H9 (cell line): Measurements from ENCODE around the gene TMEM201. TPM values are rescaled to one million over a fixed set of nuclear protein-coding genes. Genes with fewer than 3 reads are reported as not detected.

Source experiments
- DNase-seq: peaks from one replicate; pipeline ENCODE4 v3.0.0-alpha.2; 2017
- H2AFZ ChIP-seq: one replicate; pipeline ENCODE4 v1.6.1; 2013; ENCODE audit warnings: mild to moderate bottlenecking, low read length, control low read depth, moderate library complexity
- H2AK5ac ChIP-seq: 2 replicates; pipeline ENCODE4 v1.6.1; 2013; ENCODE audit warnings: low read length, control low read depth, mixed read lengths; ENCODE audit not compliant: insufficient read length
- H2BK120ac ChIP-seq: one replicate; pipeline ENCODE4 v1.6.1; 2013; ENCODE audit warnings: low read depth, mild to moderate bottlenecking, low read length, control low read depth, inconsistent platforms; ENCODE audit not compliant: poor library complexity, severe bottlenecking
- H2BK12ac ChIP-seq: 2 replicates; pipeline ENCODE4 v1.6.1; 2013; ENCODE audit warnings: low read length, control low read depth, mixed read lengths, low read depth; ENCODE audit not compliant: insufficient read length
- H2BK15ac ChIP-seq: 2 replicates; pipeline ENCODE4 v1.6.1; 2013; ENCODE audit warnings: low read depth, low read length, control low read depth
- H2BK20ac ChIP-seq: one replicate; pipeline ENCODE4 v1.6.1; 2013; ENCODE audit warnings: low read depth, mild to moderate bottlenecking, low read length, control low read depth, inconsistent platforms; ENCODE audit not compliant: poor library complexity, severe bottlenecking
- H2BK5ac ChIP-seq: 2 replicates; pipeline ENCODE4 v1.6.1; 2013; ENCODE audit warnings: low read length, control low read depth, mixed read lengths; ENCODE audit not compliant: insufficient read length
- H3K14ac ChIP-seq: 2 replicates; pipeline ENCODE4 v1.6.1; 2013; ENCODE audit warnings: low read length, control low read depth; ENCODE audit not compliant: insufficient read depth
- H3K18ac ChIP-seq: 2 replicates; pipeline ENCODE4 v1.6.1; 2013; ENCODE audit warnings: low read depth, mild to moderate bottlenecking, mixed read lengths, low read length, control low read depth; ENCODE audit not compliant: insufficient read length
- H3K23ac ChIP-seq: 2 replicates; pipeline ENCODE4 v1.6.1; 2013; ENCODE audit warnings: low read length, control low read depth, mixed read lengths, low read depth; ENCODE audit not compliant: insufficient read length
- H3K23me2 ChIP-seq: 2 replicates; pipeline ENCODE4 v1.6.1; 2013; ENCODE audit warnings: low read depth, mild to moderate bottlenecking, mixed read lengths, low read length, control low read depth; ENCODE audit not compliant: insufficient read length, poor library complexity, severe bottlenecking
- H3K27ac ChIP-seq: 2 replicates; pipeline ENCODE4 v1.5.1; 2013; ENCODE audit warnings: low read length, control low read depth, mixed read lengths, low read depth; ENCODE audit not compliant: insufficient read length
- H3K27me3 ChIP-seq: 2 replicates; pipeline ENCODE4 v1.6.1; 2013; ENCODE audit warnings: low read length, control low read depth, inconsistent platforms; ENCODE audit not compliant: insufficient read depth
- H3K4ac ChIP-seq: 2 replicates; pipeline ENCODE4 v1.6.1; 2013; ENCODE audit warnings: low read depth, mild to moderate bottlenecking, control low read depth, inconsistent platforms, low read length, moderate library complexity
- H3K4me1 ChIP-seq: 2 replicates; pipeline ENCODE4 v1.6.1; 2013; ENCODE audit warnings: low read length, control low read depth, inconsistent platforms; ENCODE audit not compliant: insufficient read depth
- H3K4me2 ChIP-seq: 2 replicates; pipeline ENCODE4 v1.6.1; 2013; ENCODE audit warnings: low read length, control low read depth, mixed read lengths; ENCODE audit not compliant: insufficient read length, insufficient read depth
- H3K56ac ChIP-seq: 2 replicates; pipeline ENCODE4 v1.6.1; 2013; ENCODE audit warnings: low read depth, mild to moderate bottlenecking, mixed read lengths, low read length, control low read depth; ENCODE audit not compliant: insufficient read length
- H3K79me1 ChIP-seq: 2 replicates; pipeline ENCODE4 v1.6.1; 2013; ENCODE audit warnings: low read depth, mild to moderate bottlenecking, moderate library complexity, low read length, control low read depth, inconsistent platforms; ENCODE audit not compliant: insufficient read depth, poor library complexity, severe bottlenecking
- H3K79me2 ChIP-seq: 2 replicates; pipeline ENCODE4 v1.6.1; 2013; ENCODE audit warnings: low read length, control low read depth, inconsistent platforms; ENCODE audit not compliant: insufficient read depth
- H3K9ac ChIP-seq: 2 replicates; pipeline ENCODE4 v1.6.1; 2013; ENCODE audit warnings: low read length, control low read depth, mixed read lengths; ENCODE audit not compliant: insufficient read length; ENCODE audit errors: extremely low read depth
- H3K9me3 ChIP-seq: one replicate; pipeline ENCODE4 v1.6.1; 2013; ENCODE audit warnings: low read depth, low read length, inconsistent platforms; ENCODE audit not compliant: control insufficient read depth
- H3T11ph ChIP-seq: one replicate; pipeline ENCODE4 v1.6.1; 2013; ENCODE audit warnings: mild to moderate bottlenecking, low read length, control low read depth, inconsistent platforms
- H4K20me1 ChIP-seq: one replicate; pipeline ENCODE4 v1.6.1; 2013; ENCODE audit not compliant: control insufficient read depth, insufficient read length, insufficient read depth
- H4K5ac ChIP-seq: 2 replicates; pipeline ENCODE4 v1.6.1; 2013; ENCODE audit warnings: low read depth, mild to moderate bottlenecking, mixed read lengths, low read length, control low read depth; ENCODE audit not compliant: insufficient read length
- H4K8ac ChIP-seq: replicated peaks from 2 replicates; pipeline ENCODE4 v1.6.1; 2013; ENCODE audit warnings: low read length, control low read depth, mixed read lengths, low read depth; ENCODE audit not compliant: insufficient read length
- H4K91ac ChIP-seq: 2 replicates; pipeline ENCODE4 v1.6.1; 2013; ENCODE audit warnings: low read depth, mild to moderate bottlenecking, moderate library complexity, mixed read lengths, low read length, control low read depth; ENCODE audit not compliant: insufficient read length
- H3K27ac Mint-ChIP-seq, 3 experiments: 2 replicates in 2 of 3; 3 replicates in 1 of 3; pipeline ENCODE4 v1.8.0; 2020 to 2021; ENCODE audit warnings: mixed read lengths in 3 of 3, mild to moderate bottlenecking in 1 of 3, moderate library complexity in 1 of 3
- H3K27me3 Mint-ChIP-seq: 2 replicates; pipeline ENCODE4 v1.8.0; 2021; ENCODE audit warnings: low read depth, mild to moderate bottlenecking, moderate library complexity, mixed read lengths
- H3K36me3 Mint-ChIP-seq, 3 experiments: 2 replicates in 2 of 3; 3 replicates in 1 of 3; pipeline ENCODE4 v1.8.0; 2020 to 2021; ENCODE audit warnings: low read depth in 3 of 3, mixed read lengths in 3 of 3; ENCODE audit not compliant: insufficient read depth in 1 of 3
- H3K4me1 Mint-ChIP-seq, 2 experiments: 2 replicates each; pipeline ENCODE4 v1.8.0; 2020; ENCODE audit warnings: mixed read lengths in 2 of 2
- H3K4me3 Mint-ChIP-seq, 2 experiments: 2 replicates in 1 of 2; 3 replicates in 1 of 2; pipeline ENCODE4 v1.8.0; 2020 to 2021; ENCODE audit warnings: mild to moderate bottlenecking in 2 of 2, mixed read lengths in 2 of 2, moderate library complexity in 1 of 2
- H3K9me3 Mint-ChIP-seq, 2 experiments: 2 replicates in 1 of 2; 3 replicates in 1 of 2; pipeline ENCODE4 v1.8.0; 2020; ENCODE audit warnings: mild to moderate bottlenecking in 2 of 2, mixed read lengths in 2 of 2, moderate library complexity in 1 of 2
- CTCF ChIP-seq: fragments of 200-600 bp; sonication (generic); conservative IDR thresholded peaks from 3 replicates; pipeline ENCODE4 v1.8.0; 2021; ENCODE audit warnings: antibody characterized with exemption, mild to moderate bottlenecking
- WGBS: extraction: QIAGEN DNeasy Blood & Tissue Kit; methylation state at CpG from one replicate; pipeline ENCODE4 v1.1.7; 2013; ENCODE audit warnings: missing lambda C conversion rate, low lambda C conversion rate, mixed read lengths; ENCODE audit not compliant: insufficient read length; ENCODE audit errors: extremely low coverage; 5-methylcytosine and 5-hydroxymethylcytosine counted together
- total RNA-seq: library from RNA; stranded (reverse); gene quantifications from 2 replicates; pipeline ENCODE4 v1.2.1, GENCODE V29; 2021

The TMEM201 gene
- total RNA-seq, 1 experiment from 2014 or later: 31.0 TPM

GRCh38 chr1:9651220-9651564 is 62.5 kb downstream of the TMEM201 start:
- Histone ChIP-seq H2BK12ac (no peak overlapping the region), H3K79me1 (no peaks in the 10 kb centered on the region), H2BK20ac (no peak overlapping the region), H3K9me3 (no peaks in the 10 kb centered on the region), H3K14ac (no peak overlapping the region), H3K23me2 (peaks cover 10% of the 10 kb centered on the region), H4K8ac (no peak overlapping the region), H3K18ac (no peak overlapping the region), H2AFZ (no peak overlapping the region), H2AK5ac (no peak overlapping the region), H3K27me3 (peaks cover 9% of the 10 kb centered on the region; the same call in 1 of the 2 replicates), H3K9ac (no peak overlapping the region), H3K79me2 (no peaks in the 10 kb centered on the region), H3K4ac (no peak overlapping the region), H2BK5ac (no peak overlapping the region), H2BK15ac (no peak overlapping the region), H3K27ac (no peak overlapping the region), H4K20me1 (no peaks in the 10 kb centered on the region), H3K4me2 (peak overlapping the region; percentile 68), H3K23ac (no peak overlapping the region), H4K91ac (no peak overlapping the region), H2BK120ac (no peak overlapping the region), H3K4me1 (no peaks in the 10 kb centered on the region), H3K56ac (no peak overlapping the region), H3T11ph (no peak overlapping the region), H4K5ac (no peak overlapping the region)
- Mint-ChIP-seq H3K36me3 (no peaks in the 10 kb centered on the region), H3K9me3 (no peaks in the 10 kb centered on the region; a peak in 1 of 5 replicates), H3K4me3 (peak overlapping the region; percentile 67 to 88), H3K27ac (no peak overlapping the region), H3K4me1 (peaks cover 8 to 12% of the 10 kb centered on the region in 2 experiments), H3K27me3 (peaks cover 67% of the 10 kb centered on the region)
- no CpG with 5 or more reads among the region's 10 CpGs for WGBS
- DNase-seq: no peak
- TF ChIP-seq CTCF: no peak
